GM18858 (cell line): ENCODE data around the gene SULT6B1.

Source experiments
- ATAC-seq: cut with Tn5 transposase; IDR thresholded peaks from one replicate; pipeline ENCODE4 v1.9.1; 2021; ENCODE audit not compliant: unreplicated experiment

The SULT6B1 gene

DNA sequence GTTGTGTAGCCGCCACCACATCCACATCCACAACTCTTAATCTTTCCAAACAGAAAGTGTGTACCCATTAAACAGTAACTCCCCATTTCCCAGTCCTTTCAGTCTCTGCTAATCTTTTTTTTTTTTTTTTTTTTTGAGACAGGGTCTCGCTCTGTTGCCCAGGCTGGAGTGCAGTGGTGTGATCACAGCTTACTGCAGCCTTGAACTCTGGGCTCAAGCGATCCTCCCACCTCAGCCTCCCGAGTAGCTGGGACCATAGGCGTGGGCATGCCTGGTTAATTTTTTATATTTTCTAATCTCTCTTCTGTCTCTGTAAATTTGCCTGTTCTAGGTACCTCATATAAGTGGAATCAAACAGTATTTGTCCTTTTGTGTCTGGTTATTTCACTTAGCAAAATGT lies 35.2 kb downstream of the SULT6B1 start:
- no peak for ATAC-seq

DNA sequence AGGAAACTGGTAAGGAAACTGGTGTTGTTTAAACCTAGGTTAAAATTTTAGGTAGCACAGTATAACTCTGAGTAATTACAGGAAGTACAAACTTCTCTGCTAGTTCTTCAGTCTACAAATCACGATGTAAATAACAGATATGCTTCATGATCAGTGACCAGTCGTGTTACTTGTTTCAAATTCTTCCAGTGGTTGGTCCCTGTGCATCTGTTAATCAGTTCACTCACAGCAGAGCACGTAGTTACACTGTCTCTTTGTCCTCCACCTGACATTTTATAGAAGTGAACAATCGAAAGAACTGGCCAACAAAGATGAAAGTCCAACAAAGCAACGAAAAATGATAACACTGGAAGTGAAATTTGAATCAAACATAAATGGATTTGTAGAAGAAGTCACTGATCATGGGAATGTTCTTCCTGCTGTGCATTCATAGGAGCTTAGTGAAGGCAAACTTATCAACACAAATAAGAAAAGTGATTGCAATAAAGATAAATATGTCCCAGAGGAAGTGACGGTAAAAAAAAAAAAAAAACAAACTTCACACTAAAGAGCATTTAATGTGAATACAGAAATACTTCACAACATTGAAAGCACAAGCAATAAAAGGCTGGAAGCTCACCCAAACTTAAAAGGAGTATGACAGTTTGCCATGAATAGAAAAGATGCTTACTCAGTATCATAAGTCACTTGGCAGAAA lies 38.7 kb downstream of the SULT6B1 start:
- no peak for ATAC-seq

DNA sequence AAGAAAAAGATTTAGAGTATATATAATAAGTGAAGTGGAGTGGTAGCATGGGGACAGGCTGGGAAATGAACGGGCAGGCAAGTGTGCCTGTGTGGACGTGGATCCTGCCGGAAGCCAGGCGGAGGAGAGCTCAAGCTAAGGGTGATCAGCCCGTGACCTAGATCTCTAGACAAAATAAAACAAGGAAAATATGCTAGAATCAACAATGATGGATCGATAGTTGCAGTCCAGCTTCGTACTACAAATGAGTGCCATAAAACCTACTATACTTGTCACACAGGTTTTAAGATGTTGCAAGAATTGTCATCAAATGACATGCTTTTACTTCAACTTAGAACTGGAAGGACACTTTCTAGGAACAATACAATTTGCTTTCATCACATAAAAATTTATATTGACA lies 40.1 kb downstream of the SULT6B1 start:
- no peak for ATAC-seq

DNA sequence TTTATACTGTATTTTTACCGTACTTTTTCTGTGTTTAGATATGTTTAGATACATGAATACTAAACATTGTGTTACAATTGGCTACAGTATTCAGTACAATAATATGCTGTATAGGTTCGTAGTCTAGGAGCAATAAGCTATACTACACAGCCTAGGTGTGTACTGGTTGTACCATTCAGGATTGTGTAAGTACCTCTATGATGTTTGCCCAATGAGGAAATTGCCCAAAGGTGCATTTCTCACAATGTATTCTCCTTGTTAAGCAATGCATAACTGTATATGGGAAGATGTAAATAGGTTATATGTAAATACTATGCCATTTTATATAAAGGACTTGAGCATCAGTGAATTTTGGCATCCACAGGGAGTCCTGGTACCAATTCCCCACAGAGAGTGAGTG lies 42.4 kb downstream of the SULT6B1 start:
- no peak for ATAC-seq

DNA sequence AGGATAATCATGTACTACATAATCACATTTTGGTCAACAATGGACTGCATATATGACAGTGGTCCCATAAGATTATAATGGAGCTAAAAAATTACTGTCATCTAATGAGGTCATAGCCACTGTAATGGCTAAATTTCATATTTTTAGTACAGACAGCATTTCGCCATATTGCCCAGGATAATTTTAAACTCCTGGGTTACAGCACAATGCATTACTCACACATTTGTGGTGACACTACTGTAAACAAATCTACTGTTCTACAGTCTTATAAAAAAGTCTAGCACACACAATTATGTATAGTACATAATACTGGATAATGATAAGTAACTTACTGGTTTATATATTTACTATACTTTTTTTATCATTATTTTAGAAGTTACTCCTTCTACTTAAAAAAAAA lies 44.5 kb downstream of the SULT6B1 start:
- no peak for ATAC-seq

DNA sequence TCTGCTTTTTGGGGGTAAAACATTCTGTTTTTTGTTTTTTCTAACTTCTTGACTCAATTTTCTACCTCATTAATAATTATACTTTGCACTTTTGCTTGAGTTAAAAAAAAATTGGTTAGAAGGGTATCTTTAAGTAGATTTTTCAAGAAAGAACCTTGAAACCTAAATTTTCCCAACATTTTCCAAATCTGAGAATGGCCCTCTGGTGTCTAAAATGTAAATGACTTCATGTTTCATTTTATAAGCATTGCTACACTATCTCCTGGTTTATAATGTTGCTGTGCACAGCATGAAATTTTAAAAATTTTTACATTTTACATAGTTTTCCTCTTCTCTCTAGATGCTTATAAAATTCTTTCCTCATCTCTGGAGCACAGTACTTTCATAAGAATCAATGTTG lies 45.9 kb downstream of the SULT6B1 start:
- ATAC-seq, result no peak

DNA sequence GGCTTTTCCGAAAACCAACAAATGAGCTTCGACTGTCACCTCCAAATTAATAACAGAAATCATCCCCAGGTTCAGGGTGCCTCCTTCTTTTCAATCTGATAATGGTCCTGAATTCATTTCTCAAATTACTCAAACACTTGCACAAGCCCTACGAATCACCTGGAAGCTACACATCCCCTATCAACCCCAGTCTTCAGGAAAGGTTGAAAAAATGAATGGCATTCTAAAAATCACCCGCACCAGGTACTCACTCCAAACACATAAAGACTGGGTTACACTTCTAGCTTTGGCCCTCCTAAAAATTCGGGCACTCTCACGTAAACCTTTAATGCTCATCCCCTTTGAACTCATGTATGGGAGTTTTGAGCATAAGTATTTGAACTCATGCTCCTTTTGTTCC lies 55.6 kb downstream of the SULT6B1 start:
- no peak for ATAC-seq

DNA sequence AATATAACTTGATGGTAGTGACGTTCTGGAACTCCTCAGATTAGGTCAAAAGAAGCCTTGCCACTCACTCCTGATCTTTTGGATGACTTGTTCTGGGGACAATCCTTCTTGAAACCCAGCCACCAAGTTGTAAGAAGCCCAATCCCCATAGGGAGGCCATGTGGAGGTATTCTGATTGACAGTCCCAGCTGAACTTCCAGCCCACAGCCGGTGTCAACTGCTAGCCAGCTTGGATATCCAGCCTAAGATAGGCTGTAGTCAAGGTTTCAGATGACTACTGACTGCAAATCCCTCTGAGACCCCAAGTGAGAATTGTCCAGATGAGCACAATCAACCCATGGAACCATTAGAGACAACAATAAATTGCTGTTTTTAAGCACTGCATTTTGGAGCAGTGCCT lies 63.1 kb downstream of the SULT6B1 start:
- ATAC-seq, result no peak

DNA sequence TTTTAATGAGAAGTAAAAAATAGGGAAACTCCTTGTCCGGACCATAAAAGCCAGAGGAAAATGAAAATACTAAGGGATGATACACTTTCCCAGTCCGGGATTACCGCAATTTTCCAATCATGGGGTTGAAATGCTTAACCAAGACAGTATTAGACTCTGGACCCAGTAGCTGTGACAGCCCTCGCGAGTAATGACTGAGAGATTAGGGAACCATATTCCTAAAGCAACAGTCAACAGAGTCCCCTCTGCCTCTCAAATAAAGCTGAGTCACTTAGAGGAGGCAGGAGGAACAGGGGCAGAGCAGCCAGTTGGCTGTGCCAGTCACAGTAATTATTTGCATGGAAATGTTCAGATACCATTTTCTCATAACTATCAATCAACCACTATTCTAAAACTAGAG lies 69.3 kb downstream of the SULT6B1 start:
- ATAC-seq, result no peak
